Skin epidermis (tissue), 12 donors: ENCODE measurements around the gene CACNB1.

Experiments used
- H3K27ac ChIP-seq, 21 experiments: fragments of 200-600 bp; sonication (generic) in 11 of 21; one replicate each; pipeline ENCODE4 v1.5.0; 2020; ENCODE audit warnings: mild to moderate bottlenecking in 3 of 21, inconsistent platforms in 2 of 21, moderate library complexity in 2 of 21
- H3K4me3 ChIP-seq, 7 experiments: fragments of 200-600 bp; sonication (generic) in 2 of 7; one replicate each; pipeline ENCODE4 v1.5.0; 2020; ENCODE audit warnings: inconsistent platforms in 2 of 7, mild to moderate bottlenecking in 2 of 7, moderate library complexity in 1 of 7

The CACNB1 gene

GRCh38 chr17:39164675-39165143, 32.8 kb downstream of the CACNB1 start:
- Histone ChIP-seq H3K27ac (peak overlapping the region in 10 of 21 experiments; percentile 6 to 69 (median 45)), H3K4me3 (peak overlapping the region; percentile 10 to 44 (median 36))

GRCh38 chr17:39161962-39162361, 35.5 kb downstream of the CACNB1 start:
- H3K27ac ChIP-seq: no peak overlapping the region
- no peak overlapping the region for H3K4me3 ChIP-seq

- no peak overlapping the region for H3K4me3 ChIP-seq
- no peak overlapping the region for H3K27ac ChIP-seq
Measured at GRCh38 chr17:39158623-39159022, 38.8 kb downstream of the CACNB1 start.

- Histone ChIP-seq H3K27ac (no peak overlapping the region), H3K4me3 (no peak overlapping the region)
Measured at GRCh38 chr17:39156491-39156890, 41.0 kb downstream of the CACNB1 start.

- Histone ChIP-seq H3K27ac (no peak overlapping the region), H3K4me3 (no peak overlapping the region)
Measured at GRCh38 chr17:39155654-39156053, 41.8 kb downstream of the CACNB1 start.

DNA sequence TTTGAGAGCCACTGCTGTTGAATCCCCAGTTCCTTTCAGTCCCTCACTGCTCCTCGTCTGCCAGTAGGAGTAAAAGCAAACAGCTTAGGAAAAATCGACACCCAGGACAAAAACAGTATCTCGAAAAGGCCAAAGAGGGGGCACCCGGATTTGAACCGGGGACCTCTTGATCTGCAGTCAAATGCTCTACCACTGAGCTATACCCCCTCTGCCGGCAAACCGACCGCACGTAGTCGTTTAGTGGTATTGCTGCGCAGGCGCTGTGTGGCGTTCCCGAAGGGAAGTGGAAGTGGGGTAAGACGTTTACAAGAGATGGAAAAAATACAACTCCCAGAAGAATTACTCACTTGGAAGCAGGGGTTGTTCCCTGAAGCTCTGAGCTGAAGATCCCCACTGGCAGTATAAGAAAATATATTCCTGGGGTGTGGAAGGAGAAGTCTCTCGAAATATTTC, 43.8 kb downstream of the CACNB1 start:
- Histone ChIP-seq H3K4me3 (peak overlapping the region; percentile 46 to 91 (median 65)), H3K27ac (peak overlapping the region; percentile 31 to 93 (median 84))

- Histone ChIP-seq H3K27ac (peak overlapping the region in 20 of 21 experiments; percentile 35 to 93 (median 84)), H3K4me3 (peak overlapping the region; percentile 46 to 91 (median 65))
Measured at GRCh38 chr17:39151943-39152818, 45.3 kb downstream of the CACNB1 start.

DNA sequence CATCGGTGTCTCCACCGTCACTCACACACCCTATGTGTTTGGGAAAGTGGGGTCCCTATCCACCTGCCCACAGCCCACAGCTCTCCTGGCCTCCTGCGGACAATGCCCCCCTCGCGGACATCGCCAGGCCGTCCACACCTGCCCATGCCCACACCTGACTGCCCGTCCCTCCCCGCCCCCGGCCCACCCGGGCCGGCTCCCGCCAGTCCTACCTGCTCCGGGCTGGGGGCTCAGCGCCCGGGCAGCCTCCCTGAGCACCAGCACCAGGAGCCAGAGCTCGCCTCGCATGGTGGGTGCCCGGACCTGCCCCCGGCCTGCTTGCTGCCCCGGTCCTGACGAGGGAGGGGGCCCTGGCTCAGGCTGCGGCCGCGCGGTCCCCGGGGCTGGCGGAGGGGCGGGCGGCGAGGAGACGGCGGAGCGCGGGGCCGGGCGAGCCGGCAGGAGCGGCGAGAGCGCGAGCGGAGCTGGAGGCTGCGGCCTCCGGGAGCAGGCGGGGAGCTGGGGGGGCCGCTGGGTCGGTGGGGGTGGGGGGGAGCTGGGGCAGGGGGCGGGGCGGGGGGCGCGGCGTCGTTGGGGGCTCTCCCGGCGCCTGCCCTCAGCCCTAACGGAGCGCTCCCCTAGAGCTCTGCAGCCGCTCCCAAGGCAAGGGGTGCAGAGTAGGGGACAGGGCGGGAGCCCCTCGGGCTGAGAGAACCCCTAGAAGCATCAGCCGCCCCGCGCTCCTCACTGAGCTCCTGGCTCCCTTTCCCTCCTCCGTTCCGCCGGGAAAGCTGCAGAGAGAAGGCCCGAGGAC, 46.1 kb downstream of the CACNB1 start, which contains the start of gene PLXDC1:
Gene PLXDC1 (minus strand): TSS at position 488 of the 793 bp plus-strand sequence. CDS start 200 bp downstream, at position 288.
- Histone ChIP-seq H3K4me3 (peak within 1 kb of the TSS; percentile 46 to 91 (median 65)), H3K27ac (peak within 1 kb of the TSS in 20 of 21 experiments; percentile 35 to 93 (median 82))

DNA sequence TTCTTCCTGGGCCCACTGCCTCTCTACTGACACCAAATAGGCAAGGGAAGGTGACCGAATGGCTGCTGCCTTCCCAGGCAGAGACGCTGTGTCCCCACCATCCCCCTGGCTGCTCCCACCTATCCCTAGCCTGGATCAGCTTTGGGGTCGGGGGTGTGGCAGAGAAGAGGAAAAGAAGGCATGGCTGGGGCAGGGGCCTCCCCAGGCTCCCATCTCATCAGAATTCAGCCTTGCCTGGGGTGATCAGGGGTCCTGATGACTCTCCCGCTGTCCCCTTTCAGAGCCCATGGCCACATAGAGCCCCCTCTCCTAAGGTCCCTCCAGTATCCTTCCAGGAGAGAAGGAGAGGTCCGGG, 46.7 kb downstream of the CACNB1 start:
- Histone ChIP-seq H3K4me3 (peak overlapping the region; percentile 36 to 91 (median 65)), H3K27ac (peak overlapping the region in 16 of 21 experiments; percentile 22 to 93 (median 84))

DNA sequence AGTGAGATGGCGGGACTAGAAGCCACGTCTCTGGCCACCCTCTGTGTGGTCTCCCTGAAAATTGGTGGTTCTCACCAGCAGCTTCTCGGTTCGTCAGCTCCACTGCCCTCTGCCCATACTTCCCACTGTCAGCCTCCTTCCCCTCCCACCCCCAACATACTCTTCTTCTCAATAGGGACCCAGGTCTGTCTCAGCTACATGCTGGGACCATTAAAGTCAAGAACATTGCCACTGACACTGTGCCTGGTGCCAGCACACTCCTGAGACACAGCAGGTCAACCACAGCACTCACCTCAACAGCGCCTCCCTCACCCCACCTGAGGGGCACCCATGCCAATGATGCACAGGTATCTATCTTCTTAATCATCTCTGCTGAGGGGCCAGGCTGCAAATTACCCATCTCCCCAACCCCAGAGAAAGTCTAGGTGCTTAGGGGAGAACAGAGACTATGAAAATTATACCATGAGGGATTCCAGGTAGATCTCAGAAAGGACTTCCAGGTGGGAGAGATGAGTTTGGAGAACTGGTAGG, 47.3 kb downstream of the CACNB1 start:
- H3K27ac ChIP-seq: peak overlapping the region in 3 of 21 experiments; percentile 17 to 87 (median 18)

GRCh38 chr17:39147221-39148185, 50.0 kb downstream of the CACNB1 start:
- Histone ChIP-seq H3K4me3 (no peak overlapping the region), H3K27ac (no peak overlapping the region)

More for the DNA sequence above, 47.3 kb downstream of the CACNB1 start:
- peak overlapping the region in 6 of 7 experiments; percentile 63 to 91 (median 75) for H3K4me3 ChIP-seq

DNA sequence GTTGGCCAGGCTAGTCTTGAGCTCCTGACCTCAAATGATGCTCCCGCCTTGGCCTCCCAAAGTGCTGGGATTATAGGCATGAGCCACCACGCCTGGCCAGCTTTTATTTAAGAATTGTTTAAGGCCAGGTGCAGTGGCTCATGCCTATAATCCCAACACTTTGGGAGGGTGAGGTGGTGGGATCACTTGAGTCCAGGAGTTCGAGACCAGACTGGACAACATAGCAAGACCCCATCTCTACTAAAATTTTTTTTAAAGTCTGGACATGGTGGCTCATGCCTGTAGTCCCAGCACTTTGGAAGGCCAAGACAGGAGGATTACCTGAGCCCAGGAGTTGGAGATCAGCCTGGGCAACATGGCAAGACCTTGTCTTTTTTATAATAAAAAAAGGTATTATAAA, 51.2 kb downstream of the CACNB1 start:
- Histone ChIP-seq H3K27ac (no peak overlapping the region), H3K4me3 (no peak overlapping the region)

GRCh38 chr17:39145143-39145542, 52.3 kb downstream of the CACNB1 start:
- H3K27ac ChIP-seq: peak overlapping the region in 13 of 21 experiments; percentile 12 to 89 (median 65)
- H3K4me3 ChIP-seq: no peak overlapping the region

DNA sequence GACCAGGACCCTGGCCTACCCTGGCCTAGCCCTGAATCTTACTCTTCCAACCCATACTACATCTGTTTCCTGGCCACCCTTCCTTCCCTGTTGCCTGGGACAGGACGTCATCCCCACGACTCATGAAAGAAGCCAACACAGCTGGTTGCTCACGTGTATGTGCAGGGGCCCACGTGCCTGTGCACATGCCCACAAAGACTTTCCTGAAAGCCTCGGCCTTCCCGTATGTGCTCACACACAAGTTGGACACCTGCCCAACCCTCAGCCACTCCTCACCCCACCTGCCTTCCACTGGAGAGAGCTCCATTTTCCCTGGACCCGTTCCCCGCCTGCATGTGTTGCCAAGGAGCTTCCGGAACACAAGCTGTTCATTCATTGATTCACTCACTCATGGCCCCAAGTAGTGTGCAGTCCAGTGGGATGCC, 53.0 kb downstream of the CACNB1 start:
- Histone ChIP-seq H3K4me3 (no peak overlapping the region), H3K27ac (peak overlapping the region in 20 of 21 experiments; percentile 33 to 89 (median 72))

DNA sequence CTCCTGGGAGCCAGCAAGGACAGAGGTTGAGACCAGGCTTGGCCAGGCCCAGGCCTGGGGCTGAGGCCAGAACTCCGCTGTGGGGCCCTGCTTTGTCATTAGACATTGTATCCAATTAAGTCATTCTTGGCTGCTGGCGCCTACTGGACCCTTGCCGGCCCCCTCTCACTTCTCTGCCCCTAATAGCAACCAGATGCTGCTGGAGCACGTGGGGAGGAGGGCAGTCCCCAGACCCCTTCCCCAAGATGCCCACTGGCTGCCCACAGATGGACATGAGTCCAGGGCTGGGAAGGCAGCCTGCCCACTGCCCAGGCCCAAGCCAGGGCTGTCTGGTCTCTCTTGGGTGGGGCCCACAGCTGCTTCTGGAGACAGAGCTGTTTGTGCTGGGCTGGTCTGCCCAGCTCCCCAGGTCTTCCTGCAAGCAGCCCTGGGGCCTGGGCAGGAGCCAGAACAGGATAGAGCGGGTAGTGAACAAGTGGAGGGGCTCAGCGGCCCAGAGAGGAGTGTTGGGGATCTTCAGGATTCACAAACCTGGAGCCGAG, 53.8 kb downstream of the CACNB1 start:
- Histone ChIP-seq H3K4me3 (no peak overlapping the region), H3K27ac (peak overlapping the region in 20 of 21 experiments; percentile 33 to 89 (median 72))

GRCh38 chr17:39141915-39142664, 55.4 kb downstream of the CACNB1 start:
- Histone ChIP-seq H3K27ac (peak overlapping the region in 4 of 21 experiments; percentile 12 to 89 (median 47)), H3K4me3 (no peak overlapping the region)

- H3K4me3 ChIP-seq: no peak overlapping the region
- H3K27ac ChIP-seq: peak overlapping the region in 1 of 21 experiments; percentile 1
Measured at GRCh38 chr17:39141294-39141693, 56.2 kb downstream of the CACNB1 start.
